ENCODE results near the gene YJEFN3.

DNA sequence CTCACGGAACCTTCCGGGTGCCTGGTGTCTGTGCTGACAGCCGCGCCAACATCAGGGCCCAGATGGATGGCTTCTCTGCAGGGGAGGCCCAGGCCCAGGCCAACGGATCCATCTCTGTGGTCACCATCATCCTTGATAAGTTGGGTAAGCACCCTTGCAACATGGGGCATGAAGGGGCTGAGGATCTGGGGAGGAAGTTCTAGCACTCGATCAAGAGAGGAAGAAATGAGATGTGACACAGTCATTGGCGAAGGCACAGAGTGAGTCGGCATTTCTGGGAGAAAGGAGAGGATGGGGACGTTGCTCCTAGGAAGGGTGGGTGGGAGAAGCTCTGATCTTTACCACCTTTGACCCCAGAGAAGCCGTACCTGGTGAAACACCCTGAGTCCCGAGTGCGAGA is 13.8 kb downstream of the YJEFN3 start:
- TF ChIP-seq RAD21 (IDR thresholded peaks at IDR 0.05 in 1 of 2, conservative IDR thresholded peaks at IDR 0.05 in 1 of 2; ENCODE audit: low read depth in 2 of 2, low read length in 2 of 2) (no peak), SP4 (IDR thresholded peaks at IDR 0.05; ENCODE audit: low read length) (no peak), POLR2AphosphoS5 (IDR thresholded peaks at IDR 0.05; ENCODE audit: low read depth, low read length) (no peak), POLR2A (IDR thresholded peaks at IDR 0.05; ENCODE audit: control extremely low read depth in 1 of 2, low read depth in 2 of 2, low read length in 2 of 2) (no peak), MAX (IDR thresholded peaks at IDR 0.05) (no peak), EZH2 (IDR thresholded peaks at IDR 0.05; ENCODE audit: low read depth, low read length, severe bottlenecking) (no peak)
- TF ChIP-seq, protein P1, sequence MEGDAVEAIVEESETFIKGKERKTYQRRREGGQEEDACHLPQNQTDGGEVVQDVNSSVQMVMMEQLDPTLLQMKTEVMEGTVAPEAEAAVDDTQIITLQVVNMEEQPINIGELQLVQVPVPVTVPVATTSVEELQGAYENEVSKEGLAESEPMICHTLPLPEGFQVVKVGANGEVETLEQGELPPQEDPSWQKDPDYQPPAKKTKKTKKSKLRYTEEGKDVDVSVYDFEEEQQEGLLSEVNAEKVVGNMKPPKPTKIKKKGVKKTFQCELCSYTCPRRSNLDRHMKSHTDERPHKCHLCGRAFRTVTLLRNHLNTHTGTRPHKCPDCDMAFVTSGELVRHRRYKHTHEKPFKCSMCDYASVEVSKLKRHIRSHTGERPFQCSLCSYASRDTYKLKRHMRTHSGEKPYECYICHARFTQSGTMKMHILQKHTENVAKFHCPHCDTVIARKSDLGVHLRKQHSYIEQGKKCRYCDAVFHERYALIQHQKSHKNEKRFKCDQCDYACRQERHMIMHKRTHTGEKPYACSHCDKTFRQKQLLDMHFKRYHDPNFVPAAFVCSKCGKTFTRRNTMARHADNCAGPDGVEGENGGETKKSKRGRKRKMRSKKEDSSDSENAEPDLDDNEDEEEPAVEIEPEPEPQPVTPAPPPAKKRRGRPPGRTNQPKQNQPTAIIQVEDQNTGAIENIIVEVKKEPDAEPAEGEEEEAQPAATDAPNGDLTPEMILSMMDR (IDR thresholded peaks at IDR 0.05; ENCODE audit: control extremely low read depth in 1 of 3, insufficient read depth in 1 of 3, low read depth in 1 of 3, low read length in 3 of 3), result no peak
- TF ChIP-seq, protein P2, sequence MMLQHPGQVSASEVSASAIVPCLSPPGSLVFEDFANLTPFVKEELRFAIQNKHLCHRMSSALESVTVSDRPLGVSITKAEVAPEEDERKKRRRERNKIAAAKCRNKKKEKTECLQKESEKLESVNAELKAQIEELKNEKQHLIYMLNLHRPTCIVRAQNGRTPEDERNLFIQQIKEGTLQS (IDR thresholded peaks at IDR 0.05; ENCODE audit: insufficient read depth, low read depth, low read length), result no peak

All from H1 (cell line).